GM12878 (cell line): ENCODE data around the gene ARPC1B. TPM values are rescaled to one million over a fixed set of nuclear protein-coding genes. Genes with fewer than 3 reads are reported as not detected.

Experiments
- ATAC-seq: fragments of 200-7000 bp; cut with Tn5 transposase; 3 replicates; pipeline ENCODE4 v1.9.1; 2020; ENCODE audit warnings: mild to moderate bottlenecking, moderate library complexity
- BruUV-seq: library from RNA; stranded (reverse); fragments of 400-500 nt; replicated peaks from 2 replicates; lab custom pipeline; 2021; lab: Mats Ljungman, UMichigan
- CTCF ChIA-PET: fragments of 300-600 bp; sonication (Branson Sonifier 250); formaldehyde crosslinking; extraction: SDS; loops from one replicate; lab custom pipeline; 2021; ENCODE audit warnings: inconsistent platforms; lab: Yijun Ruan, JAX
- POLR2A ChIA-PET: fragments of 350-600 bp; formaldehyde crosslinking; extraction: SDS; loops from one replicate; lab custom pipeline; 2021; ENCODE audit warnings: inconsistent platforms; lab: Charles Lee
- RAD21 ChIA-PET: fragments of 300-600 bp; sonication (Branson Sonifier 250); formaldehyde crosslinking; loops from one replicate; lab custom pipeline; 2023; ENCODE audit warnings: antibody characterized with exemption; ENCODE audit not compliant: unreplicated experiment; lab: Charles Lee
- SMC1A ChIA-PET: fragments of 300-600 bp; sonication (Branson Sonifier 250); formaldehyde crosslinking; loops from one replicate; lab custom pipeline; 2023; ENCODE audit not compliant: unreplicated experiment, uncharacterized antibody; lab: Charles Lee
- DNase-seq: peaks from one replicate; pipeline ENCODE4 v3.0.0-alpha.2; 2011; ENCODE audit warnings: low read depth, low spot score
- FAIRE-seq: peaks from 3 replicates; lab custom pipeline; 2011; peaks lifted over from hg19 to GRCh38; lab: Jason Lieb, UNC
- H2AFZ ChIP-seq: 2 replicates; pipeline ENCODE4 v1.6.0; 2011; ENCODE audit warnings: low read depth, low read length, control low read depth; ENCODE audit not compliant: control insufficient read depth
- H3K27ac ChIP-seq: 2 replicates; pipeline ENCODE4 v1.5.1; 2011; ENCODE audit warnings: control low read depth; ENCODE audit not compliant: control insufficient read depth, insufficient read depth
- H3K27me3 ChIP-seq, 2 experiments: replicated peaks in 1 of 2; 2 replicates each; pipeline versions ENCODE4 v1.6.0 to v1.6.1; 2011; ENCODE audit warnings: low read length in 1 of 2; ENCODE audit not compliant: control insufficient read depth in 2 of 2, insufficient read depth in 2 of 2
- H3K36me3 ChIP-seq, 2 experiments: 2 replicates each; pipeline ENCODE4 v1.5.1; 2011; ENCODE audit warnings: low read length in 1 of 2; ENCODE audit not compliant: control insufficient read depth in 2 of 2, insufficient read depth in 2 of 2
- H3K4me1 ChIP-seq: 2 replicates; pipeline ENCODE4 v1.6.1; 2011; ENCODE audit warnings: mild to moderate bottlenecking, low read length, moderate library complexity, mixed read lengths; ENCODE audit not compliant: control insufficient read depth, insufficient read depth
- H3K4me2 ChIP-seq: 2 replicates; pipeline ENCODE4 v1.6.0; 2011; ENCODE audit warnings: control low read depth; ENCODE audit not compliant: control insufficient read depth, insufficient read depth
- H3K4me3 ChIP-seq: fragments of 200-600 bp; sonication (generic); 2 replicates; pipeline ENCODE4 v1.5.1; 2016
- H3K79me2 ChIP-seq: 2 replicates; pipeline ENCODE4 v1.6.0; 2011; ENCODE audit warnings: low read length; ENCODE audit not compliant: control insufficient read depth, insufficient read depth
- H3K9ac ChIP-seq: 2 replicates; pipeline ENCODE4 v1.8.0; 2011; ENCODE audit warnings: low read length, control low read depth, mixed read lengths; ENCODE audit not compliant: control insufficient read depth, insufficient read depth
- H3K9me3 ChIP-seq: replicated peaks from 3 replicates; pipeline ENCODE4 v1.5.1; 2011; ENCODE audit warnings: mild to moderate bottlenecking, low read length; ENCODE audit not compliant: control insufficient read depth, insufficient read depth
- H4K20me1 ChIP-seq: 2 replicates; pipeline ENCODE4 v1.6.0; 2011; ENCODE audit not compliant: control insufficient read depth, insufficient read depth
- DPF2 ChIP-seq: fragments of 450-650 bp; IDR thresholded peaks from 2 replicates; pipeline ENCODE4 v1.6.1; 2017; ENCODE audit warnings: mild to moderate bottlenecking
- ESRRA ChIP-seq: IDR thresholded peaks from 2 replicates; pipeline ENCODE4 v1.6.1; 2012; ENCODE audit warnings: mild to moderate bottlenecking, low read length, improper control_type of control experiment
- HDGF ChIP-seq: fragments of 450-650 bp; IDR thresholded peaks from 2 replicates; pipeline ENCODE4 v1.6.1; 2016; ENCODE audit warnings: antibody characterized with exemption
- KDM1A ChIP-seq: fragments of 200-600 bp; sonication (generic); IDR thresholded peaks from 2 replicates; pipeline ENCODE4 v1.6.1; 2016; ENCODE audit warnings: borderline replicate concordance
- MEF2B ChIP-seq: fragments of 450-650 bp; IDR thresholded peaks from 2 replicates; pipeline ENCODE4 v1.6.1; 2018; ENCODE audit warnings: mild to moderate bottlenecking, moderate library complexity; ENCODE audit not compliant: partially characterized antibody, poor library complexity, severe bottlenecking
- NBN ChIP-seq: fragments of 450-650 bp; IDR thresholded peaks from 2 replicates; pipeline ENCODE4 v1.6.1; 2016
- NFIC ChIP-seq: IDR thresholded peaks from 2 replicates; pipeline ENCODE4 v1.6.1; 2012; ENCODE audit warnings: low read depth, mild to moderate bottlenecking, inconsistent platforms, low read length, moderate library complexity
- NFYB ChIP-seq: IDR thresholded peaks from 2 replicates; pipeline ENCODE4 v1.6.1; 2011; ENCODE audit warnings: low read depth, mild to moderate bottlenecking, low read length, improper control_type of control experiment, moderate library complexity; ENCODE audit not compliant: insufficient read depth
- RBBP5 ChIP-seq: fragments of 200-600 bp; sonication (generic); conservative IDR thresholded peaks from 2 replicates; pipeline ENCODE4 v1.6.1; 2016
- SREBF1 ChIP-seq: IDR thresholded peaks from 2 replicates; pipeline ENCODE4 v1.6.1; 2012; ENCODE audit warnings: mild to moderate bottlenecking, low read length
- YBX1 ChIP-seq: fragments of 450-650 bp; IDR thresholded peaks from 2 replicates; pipeline ENCODE4 v1.6.1; 2016; ENCODE audit warnings: antibody characterized with exemption
- YY1 ChIP-seq: IDR thresholded peaks from 2 replicates; pipeline ENCODE4 v1.6.1; 2011; ENCODE audit warnings: low read depth, mild to moderate bottlenecking, low read length
- ZSCAN29 ChIP-seq: fragments of 450-650 bp; IDR thresholded peaks from 2 replicates; pipeline ENCODE4 v1.6.1; 2017; ENCODE audit warnings: mild to moderate bottlenecking, moderate library complexity
- WGBS: methylation state at CpG from one replicate; pipeline ENCODE4 v1.1.6; 2016; ENCODE audit warnings: low lambda C conversion rate; ENCODE audit not compliant: insufficient replicate concordance, insufficient coverage; ENCODE audit errors: missing lambda C conversion rate; 5-methylcytosine and 5-hydroxymethylcytosine counted together
- in situ Hi-C: fragments of 300-500 bp; cut with MboI; formaldehyde crosslinking; loops from 9 replicates; pipeline ENCODE4 v1.14.3; 2018; ENCODE audit warnings: mixed read lengths
- intact Hi-C: fragments of 100-400 bp; cut with micrococcal nuclease; formaldehyde crosslinking; loops from one replicate; pipeline ENCODE4 v1.14.2; 2022; ENCODE audit not compliant: unreplicated experiment
- polyA plus RNA-seq, 11 experiments: library from polyadenylated mRNA; depleted of rRNA in 4 of 11; unstranded in 6 of 11; stranded (reverse) in 5 of 11; fragments of >200 nt; fragmentation: Nextera tagmentation in 4 of 11; fragmentation: Illumina TruSeq in 1 of 11; extraction: Ambion mirVana in 4 of 11; extraction: Trizol in 1 of 11; gene quantifications; 1 replicate in 1 of 11; 2 replicates in 10 of 11; pipeline versions ENCODE4 v1.2.1 to v1.2.3, GENCODE V29; 2011 to 2016; ENCODE audit warnings: inconsistent platforms in 2 of 11, missing spikeins in 2 of 11, low read depth in 1 of 11
- total RNA-seq, 4 experiments: library from RNA; depleted of rRNA in 3 of 4; stranded (reverse); fragments of >200 nt in 3 of 4; fragmentation: Illumina TruSeq in 1 of 4; extraction: Trizol in 1 of 4; gene quantifications; 2 replicates each; pipeline versions ENCODE4 v1.2.1 to v1.2.3, GENCODE V29; 2013 to 2021
- TF ChIP-seq, protein P1 (sequence below): fragments of 150-350 bp; IDR thresholded peaks from 2 replicates; pipeline ENCODE4 v1.6.1; 2016; ENCODE audit warnings: low read depth, low read length
- TF ChIP-seq, protein P2 (sequence below): fragments of 450-650 bp; IDR thresholded peaks from 2 replicates; pipeline ENCODE4 v1.6.1; 2016; ENCODE audit warnings: mild to moderate bottlenecking
- TF ChIP-seq, protein P3 (sequence below): IDR thresholded peaks from 2 replicates; pipeline ENCODE4 v1.6.1; 2012; ENCODE audit warnings: improper control_type of control experiment, low read depth, low read length; ENCODE audit not compliant: insufficient replicate concordance

The ARPC1B gene
- total and polyA plus RNA-seq, 10 of the 15 experiments (the other 5 are each of a cell fraction or from before 2014, with no cell fraction given), result 14.1 to 762 (median 387) TPM

- ChIA-PET POLR2A (interaction anchor here (0.5 to 3.3 kb wide), 6 partner anchors 12 to 926 kb away, joined by 3 to 16 read pairs (median 4); partner anchors contain the start of genes BUD31, CPSF4, PDAP1 and PTCD1), SMC1A (interaction anchor here (0.6 to 1.2 kb wide), 6 partner anchors 23 to 225 kb away, joined by 3 to 4 read pairs (median 3); partner anchors contain the start of genes BUD31, PDAP1 and ZKSCAN5), RAD21 (interaction anchor here (0.6 to 1.2 kb wide), 2 partner anchors 11 to 19 kb away, joined by 3 read pairs; no protein-coding TSS in a partner anchor), CTCF (interaction anchor here (0.8 to 2.7 kb wide), 4 partner anchors 9 to 290 kb away, joined by 3 to 10 read pairs (median 4); no protein-coding TSS in a partner anchor)
- no peaks in the 10 kb centered on the region; a peak in 1 of 4 replicates for H3K36me3 ChIP-seq
- H4K20me1 ChIP-seq, result peaks cover 4% of the 10 kb centered on the region; the same call in 1 of the 2 replicates
- in situ Hi-C loops (no loop called here), intact Hi-C loops (no loop called here)
- H3K27ac ChIP-seq, result peak overlapping the region; percentile 63
- H3K4me3 ChIP-seq, result peak overlapping the region; percentile 100
- ATAC-seq (no peak), FAIRE-seq (no peak), DNase-seq (no peak)
- BruUV-seq, result no TSS peak
- peaks cover 4% of the 10 kb centered on the region; the same call in 1 of the 2 replicates for H3K4me1 ChIP-seq
- H3K79me2 ChIP-seq, result peaks cover 65% of the 10 kb centered on the region
- no peaks in the 10 kb centered on the region for H3K27me3 ChIP-seq
- 0% methylated on average over 10 of the region's 10 CpGs for WGBS
- peak overlapping the region; percentile 75; the same call in 1 of the 2 replicates for H2AFZ ChIP-seq
- H3K9ac ChIP-seq, result peak overlapping the region; percentile 96
- no peaks in the 10 kb centered on the region for H3K9me3 ChIP-seq
- peak overlapping the region; percentile 96 for H3K4me2 ChIP-seq
- TF ChIP-seq MEF2B, result no peak
- TF ChIP-seq, protein P1, sequence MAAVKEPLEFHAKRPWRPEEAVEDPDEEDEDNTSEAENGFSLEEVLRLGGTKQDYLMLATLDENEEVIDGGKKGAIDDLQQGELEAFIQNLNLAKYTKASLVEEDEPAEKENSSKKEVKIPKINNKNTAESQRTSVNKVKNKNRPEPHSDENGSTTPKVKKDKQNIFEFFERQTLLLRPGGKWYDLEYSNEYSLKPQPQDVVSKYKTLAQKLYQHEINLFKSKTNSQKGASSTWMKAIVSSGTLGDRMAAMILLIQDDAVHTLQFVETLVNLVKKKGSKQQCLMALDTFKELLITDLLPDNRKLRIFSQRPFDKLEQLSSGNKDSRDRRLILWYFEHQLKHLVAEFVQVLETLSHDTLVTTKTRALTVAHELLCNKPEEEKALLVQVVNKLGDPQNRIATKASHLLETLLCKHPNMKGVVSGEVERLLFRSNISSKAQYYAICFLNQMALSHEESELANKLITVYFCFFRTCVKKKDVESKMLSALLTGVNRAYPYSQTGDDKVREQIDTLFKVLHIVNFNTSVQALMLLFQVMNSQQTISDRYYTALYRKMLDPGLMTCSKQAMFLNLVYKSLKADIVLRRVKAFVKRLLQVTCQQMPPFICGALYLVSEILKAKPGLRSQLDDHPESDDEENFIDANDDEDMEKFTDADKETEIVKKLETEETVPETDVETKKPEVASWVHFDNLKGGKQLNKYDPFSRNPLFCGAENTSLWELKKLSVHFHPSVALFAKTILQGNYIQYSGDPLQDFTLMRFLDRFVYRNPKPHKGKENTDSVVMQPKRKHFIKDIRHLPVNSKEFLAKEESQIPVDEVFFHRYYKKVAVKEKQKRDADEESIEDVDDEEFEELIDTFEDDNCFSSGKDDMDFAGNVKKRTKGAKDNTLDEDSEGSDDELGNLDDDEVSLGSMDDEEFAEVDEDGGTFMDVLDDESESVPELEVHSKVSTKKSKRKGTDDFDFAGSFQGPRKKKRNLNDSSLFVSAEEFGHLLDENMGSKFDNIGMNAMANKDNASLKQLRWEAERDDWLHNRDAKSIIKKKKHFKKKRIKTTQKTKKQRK, result no peak
- TF ChIP-seq, protein P2, sequence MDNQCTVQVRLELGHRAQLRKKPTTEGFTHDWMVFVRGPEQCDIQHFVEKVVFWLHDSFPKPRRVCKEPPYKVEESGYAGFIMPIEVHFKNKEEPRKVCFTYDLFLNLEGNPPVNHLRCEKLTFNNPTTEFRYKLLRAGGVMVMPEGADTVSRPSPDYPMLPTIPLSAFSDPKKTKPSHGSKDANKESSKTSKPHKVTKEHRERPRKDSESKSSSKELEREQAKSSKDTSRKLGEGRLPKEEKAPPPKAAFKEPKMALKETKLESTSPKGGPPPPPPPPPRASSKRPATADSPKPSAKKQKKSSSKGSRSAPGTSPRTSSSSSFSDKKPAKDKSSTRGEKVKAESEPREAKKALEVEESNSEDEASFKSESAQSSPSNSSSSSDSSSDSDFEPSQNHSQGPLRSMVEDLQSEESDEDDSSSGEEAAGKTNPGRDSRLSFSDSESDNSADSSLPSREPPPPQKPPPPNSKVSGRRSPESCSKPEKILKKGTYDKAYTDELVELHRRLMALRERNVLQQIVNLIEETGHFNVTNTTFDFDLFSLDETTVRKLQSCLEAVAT, result no peak
- TF ChIP-seq DPF2, result no peak
- no peak for TF ChIP-seq ZSCAN29
- TF ChIP-seq, protein P3, sequence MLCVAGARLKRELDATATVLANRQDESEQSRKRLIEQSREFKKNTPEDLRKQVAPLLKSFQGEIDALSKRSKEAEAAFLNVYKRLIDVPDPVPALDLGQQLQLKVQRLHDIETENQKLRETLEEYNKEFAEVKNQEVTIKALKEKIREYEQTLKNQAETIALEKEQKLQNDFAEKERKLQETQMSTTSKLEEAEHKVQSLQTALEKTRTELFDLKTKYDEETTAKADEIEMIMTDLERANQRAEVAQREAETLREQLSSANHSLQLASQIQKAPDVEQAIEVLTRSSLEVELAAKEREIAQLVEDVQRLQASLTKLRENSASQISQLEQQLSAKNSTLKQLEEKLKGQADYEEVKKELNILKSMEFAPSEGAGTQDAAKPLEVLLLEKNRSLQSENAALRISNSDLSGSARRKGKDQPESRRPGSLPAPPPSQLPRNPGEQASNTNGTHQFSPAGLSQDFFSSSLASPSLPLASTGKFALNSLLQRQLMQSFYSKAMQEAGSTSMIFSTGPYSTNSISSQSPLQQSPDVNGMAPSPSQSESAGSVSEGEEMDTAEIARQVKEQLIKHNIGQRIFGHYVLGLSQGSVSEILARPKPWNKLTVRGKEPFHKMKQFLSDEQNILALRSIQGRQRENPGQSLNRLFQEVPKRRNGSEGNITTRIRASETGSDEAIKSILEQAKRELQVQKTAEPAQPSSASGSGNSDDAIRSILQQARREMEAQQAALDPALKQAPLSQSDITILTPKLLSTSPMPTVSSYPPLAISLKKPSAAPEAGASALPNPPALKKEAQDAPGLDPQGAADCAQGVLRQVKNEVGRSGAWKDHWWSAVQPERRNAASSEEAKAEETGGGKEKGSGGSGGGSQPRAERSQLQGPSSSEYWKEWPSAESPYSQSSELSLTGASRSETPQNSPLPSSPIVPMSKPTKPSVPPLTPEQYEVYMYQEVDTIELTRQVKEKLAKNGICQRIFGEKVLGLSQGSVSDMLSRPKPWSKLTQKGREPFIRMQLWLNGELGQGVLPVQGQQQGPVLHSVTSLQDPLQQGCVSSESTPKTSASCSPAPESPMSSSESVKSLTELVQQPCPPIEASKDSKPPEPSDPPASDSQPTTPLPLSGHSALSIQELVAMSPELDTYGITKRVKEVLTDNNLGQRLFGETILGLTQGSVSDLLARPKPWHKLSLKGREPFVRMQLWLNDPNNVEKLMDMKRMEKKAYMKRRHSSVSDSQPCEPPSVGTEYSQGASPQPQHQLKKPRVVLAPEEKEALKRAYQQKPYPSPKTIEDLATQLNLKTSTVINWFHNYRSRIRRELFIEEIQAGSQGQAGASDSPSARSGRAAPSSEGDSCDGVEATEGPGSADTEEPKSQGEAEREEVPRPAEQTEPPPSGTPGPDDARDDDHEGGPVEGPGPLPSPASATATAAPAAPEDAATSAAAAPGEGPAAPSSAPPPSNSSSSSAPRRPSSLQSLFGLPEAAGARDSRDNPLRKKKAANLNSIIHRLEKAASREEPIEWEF, result no peak
- TF ChIP-seq ESRRA, result no peak
- no peak for TF ChIP-seq NFYB
- no peak for TF ChIP-seq YBX1
- no peak for TF ChIP-seq SREBF1
- no peak for TF ChIP-seq YY1
- no peak for TF ChIP-seq RBBP5
- TF ChIP-seq KDM1A, result no peak
- TF ChIP-seq NBN, result no peak
- no peak for TF ChIP-seq NFIC
- no peak for TF ChIP-seq HDGF
These were observed 48.1 kb upstream of the ARPC1B start for GRCh38 chr7:99326408-99326782.
